ENCODE data around the gene CALHM6.

The CALHM6 gene

GRCh38 chr6:116458264-116458663, 2.9 kb upstream of the CALHM6 start:
- H3K4me3 ChIP-seq (ENCODE audit: low read depth, low read length), result no peak overlapping the region
- DNase-seq (ENCODE audit: low read depth), result no peak
- TF ChIP-seq MYC (IDR thresholded peaks at IDR 0.05; ENCODE audit: low read depth, low read length), result no peak
- TF ChIP-seq CTCF (IDR thresholded peaks at IDR 0.05; ENCODE audit: low read depth, low read length), result no peak
- no peak for TF ChIP-seq MAX (IDR thresholded peaks at IDR 0.05; ENCODE audit: low read depth, low read length)
- TF ChIP-seq POLR2A (IDR thresholded peaks at IDR 0.05; ENCODE audit: extremely low read depth, insufficient read length), result no peak

GRCh38 chr6:116459927-116460326, 1.2 kb upstream of the CALHM6 start:
- no peak for DNase-seq (ENCODE audit: low read depth)
- H3K4me3 ChIP-seq (ENCODE audit: low read depth, low read length), result no peak overlapping the region
- no peak for TF ChIP-seq CTCF (IDR thresholded peaks at IDR 0.05; ENCODE audit: low read depth, low read length)
- no peak for TF ChIP-seq MAX (IDR thresholded peaks at IDR 0.05; ENCODE audit: low read depth, low read length)
- no peak for TF ChIP-seq MYC (IDR thresholded peaks at IDR 0.05; ENCODE audit: low read depth, low read length)
- TF ChIP-seq POLR2A (IDR thresholded peaks at IDR 0.05; ENCODE audit: extremely low read depth, insufficient read length), result no peak

GRCh38 chr6:116461932-116462885, 1.0 kb downstream of the CALHM6 start:
- no peak for TF ChIP-seq POLR2A (IDR thresholded peaks at IDR 0.05; ENCODE audit: extremely low read depth, insufficient read length)
- no peak for TF ChIP-seq MYC (IDR thresholded peaks at IDR 0.05; ENCODE audit: low read depth, low read length)
- no peak for TF ChIP-seq MAX (IDR thresholded peaks at IDR 0.05; ENCODE audit: low read depth, low read length)
- TF ChIP-seq CTCF (IDR thresholded peaks at IDR 0.05; ENCODE audit: low read depth, low read length), result no peak
- peak; percentile 45 for DNase-seq (ENCODE audit: low read depth)
- peak overlapping the region; percentile 27 for H3K4me3 ChIP-seq (ENCODE audit: low read depth, low read length)

GRCh38 chr6:116463301-116463700, 2.1 kb downstream of the CALHM6 start:
- TF ChIP-seq CTCF (IDR thresholded peaks at IDR 0.05; ENCODE audit: low read depth, low read length) (no peak), POLR2A (IDR thresholded peaks at IDR 0.05; ENCODE audit: extremely low read depth, insufficient read length) (no peak), MAX (IDR thresholded peaks at IDR 0.05; ENCODE audit: low read depth, low read length) (no peak), MYC (IDR thresholded peaks at IDR 0.05; ENCODE audit: low read depth, low read length) (no peak)
- no peak for DNase-seq (ENCODE audit: low read depth)
- H3K4me3 ChIP-seq (ENCODE audit: low read depth, low read length), result no peak overlapping the region

GRCh38 chr6:116465246-116465645, 4.1 kb downstream of the CALHM6 start:
- DNase-seq (ENCODE audit: low read depth), result peak; percentile 69
- H3K4me3 ChIP-seq (ENCODE audit: low read depth, low read length), result peak overlapping the region; percentile 19
- no peak for TF ChIP-seq MYC (IDR thresholded peaks at IDR 0.05; ENCODE audit: low read depth, low read length)
- no peak for TF ChIP-seq POLR2A (IDR thresholded peaks at IDR 0.05; ENCODE audit: extremely low read depth, insufficient read length)
- TF ChIP-seq CTCF (IDR thresholded peaks at IDR 0.05; ENCODE audit: low read depth, low read length), result no peak
- TF ChIP-seq MAX (IDR thresholded peaks at IDR 0.05; ENCODE audit: low read depth, low read length), result no peak

All from NB4 (cell line).